Activated naive CD8-positive, alpha-beta T cell (primary cell): ENCODE data around the gene C21orf91.

Source experiments
- H3K27ac Mint-ChIP-seq: one replicate; pipeline ENCODE4 v1.8.0; 2021; ENCODE audit warnings: mixed read lengths
- H3K27me3 Mint-ChIP-seq: one replicate; pipeline ENCODE4 v1.8.0; 2021; ENCODE audit warnings: mixed read lengths
- H3K36me3 Mint-ChIP-seq: one replicate; pipeline ENCODE4 v1.8.0; 2021; ENCODE audit warnings: mixed read lengths
- H3K4me1 Mint-ChIP-seq: one replicate; pipeline ENCODE4 v1.8.0; 2021; ENCODE audit warnings: low read depth, mixed read lengths
- H3K4me3 Mint-ChIP-seq: one replicate; pipeline ENCODE4 v1.8.0; 2021; ENCODE audit warnings: mild to moderate bottlenecking, mixed read lengths
- H3K9me3 Mint-ChIP-seq: one replicate; pipeline ENCODE4 v1.8.0; 2021; ENCODE audit warnings: low read depth, mixed read lengths

The C21orf91 gene

DNA sequence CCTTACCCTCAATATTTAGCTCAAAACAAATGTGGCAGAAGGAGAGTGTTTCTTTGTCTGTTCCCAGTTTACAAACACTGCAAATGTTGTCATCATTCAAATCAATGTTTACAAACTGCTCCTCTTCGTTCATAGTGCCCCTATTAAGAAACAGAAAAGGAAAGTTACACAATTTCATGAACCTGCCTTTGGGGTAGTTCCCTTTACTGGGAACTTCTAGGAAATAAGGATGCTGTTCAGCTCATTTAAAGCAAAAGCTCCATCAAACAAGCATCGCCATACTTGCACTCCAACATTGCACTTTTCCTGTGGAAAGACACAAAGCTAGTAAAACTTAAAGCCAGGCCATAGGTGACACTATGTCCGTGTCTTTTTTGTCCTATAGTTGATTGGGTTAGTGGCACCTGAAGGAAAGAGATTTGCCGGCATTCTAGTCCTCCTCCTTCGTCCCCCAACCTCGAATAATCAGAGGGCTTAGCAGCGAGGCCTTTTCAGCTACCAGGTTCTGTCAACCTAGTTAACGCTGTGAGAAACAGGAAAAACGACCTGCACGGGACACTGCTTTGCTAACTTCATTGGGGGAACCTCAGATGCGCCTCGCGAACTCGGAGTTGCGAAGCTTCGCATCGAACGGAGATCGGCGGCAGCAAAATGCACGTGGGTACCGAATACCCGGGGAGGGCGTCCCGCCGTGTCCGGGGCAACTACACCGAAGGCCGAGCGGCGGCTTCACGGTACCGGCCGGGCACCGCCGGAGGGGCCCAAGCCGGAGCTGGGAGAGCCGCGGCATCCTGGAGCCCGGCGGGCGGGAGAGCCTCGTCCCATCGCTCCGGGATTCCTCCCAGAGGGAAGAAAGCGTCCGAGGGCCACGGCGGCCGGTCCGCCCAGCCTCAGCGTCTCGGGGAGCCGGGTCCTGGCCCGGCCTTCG, 706 bp downstream of the C21orf91 start:
- Mint-ChIP-seq H3K27ac (peak overlapping the region; percentile 96), H3K4me1 (peaks cover 56% of the 10 kb centered on the region), H3K36me3 (peaks cover 10% of the 10 kb centered on the region), H3K4me3 (peak overlapping the region; percentile 89), H3K9me3 (no peaks in the 10 kb centered on the region), H3K27me3 (no peaks in the 10 kb centered on the region)

GRCh38 chr21:17813353-17813752, 5.8 kb downstream of the C21orf91 start:
- Mint-ChIP-seq H3K4me1 (peaks cover 71% of the 10 kb centered on the region), H3K4me3 (peak overlapping the region; percentile 52)

GRCh38 chr21:17805966-17806365, 13.2 kb downstream of the C21orf91 start:
- no peaks in the 10 kb centered on the region for H3K27me3 Mint-ChIP-seq
- H3K4me1 Mint-ChIP-seq: peaks cover 57% of the 10 kb centered on the region
- H3K36me3 Mint-ChIP-seq: peaks cover 50% of the 10 kb centered on the region
- H3K9me3 Mint-ChIP-seq: peaks cover 13% of the 10 kb centered on the region
- peak overlapping the region; percentile 70 for H3K27ac Mint-ChIP-seq
- peak overlapping the region; percentile 14 for H3K4me3 Mint-ChIP-seq

More at GRCh38 chr21:17813353-17813752, 5.8 kb downstream of the C21orf91 start:
- Mint-ChIP-seq H3K27ac (peak overlapping the region; percentile 18), H3K9me3 (peaks cover 13% of the 10 kb centered on the region), H3K36me3 (peaks cover 45% of the 10 kb centered on the region), H3K27me3 (no peaks in the 10 kb centered on the region)

- Mint-ChIP-seq H3K9me3 (peaks cover 2% of the 10 kb centered on the region), H3K27ac (peak overlapping the region; percentile 22), H3K4me1 (peaks cover 66% of the 10 kb centered on the region), H3K27me3 (no peaks in the 10 kb centered on the region), H3K4me3 (no peak overlapping the region), H3K36me3 (peaks cover 37% of the 10 kb centered on the region)
These were observed 15.6 kb downstream of the C21orf91 start for GRCh38 chr21:17803536-17803935.

DNA sequence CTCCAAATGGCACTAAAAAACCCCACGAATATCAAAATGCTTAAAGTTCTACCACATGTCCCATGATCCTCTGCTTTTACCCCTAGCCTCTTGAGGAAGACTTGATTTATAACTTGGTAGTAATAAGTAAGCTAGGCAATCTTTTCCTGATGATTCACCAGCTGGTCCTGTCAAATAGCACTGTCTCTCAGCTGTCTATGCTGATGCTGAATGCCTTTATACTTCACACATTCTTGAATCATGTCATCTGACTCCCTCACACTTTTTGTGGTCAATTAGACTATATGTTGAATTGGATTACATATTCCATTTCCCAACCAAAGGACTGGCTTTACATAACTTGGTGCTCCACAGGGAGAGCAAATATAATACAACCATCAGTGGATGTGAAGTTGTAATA, 16.6 kb downstream of the C21orf91 start:
- no peaks in the 10 kb centered on the region for H3K27me3 Mint-ChIP-seq
- peaks cover 27% of the 10 kb centered on the region for H3K36me3 Mint-ChIP-seq
- peak overlapping the region; percentile 61 for H3K27ac Mint-ChIP-seq
- no peaks in the 10 kb centered on the region for H3K9me3 Mint-ChIP-seq
- H3K4me3 Mint-ChIP-seq: no peak overlapping the region
- peaks cover 71% of the 10 kb centered on the region for H3K4me1 Mint-ChIP-seq

DNA sequence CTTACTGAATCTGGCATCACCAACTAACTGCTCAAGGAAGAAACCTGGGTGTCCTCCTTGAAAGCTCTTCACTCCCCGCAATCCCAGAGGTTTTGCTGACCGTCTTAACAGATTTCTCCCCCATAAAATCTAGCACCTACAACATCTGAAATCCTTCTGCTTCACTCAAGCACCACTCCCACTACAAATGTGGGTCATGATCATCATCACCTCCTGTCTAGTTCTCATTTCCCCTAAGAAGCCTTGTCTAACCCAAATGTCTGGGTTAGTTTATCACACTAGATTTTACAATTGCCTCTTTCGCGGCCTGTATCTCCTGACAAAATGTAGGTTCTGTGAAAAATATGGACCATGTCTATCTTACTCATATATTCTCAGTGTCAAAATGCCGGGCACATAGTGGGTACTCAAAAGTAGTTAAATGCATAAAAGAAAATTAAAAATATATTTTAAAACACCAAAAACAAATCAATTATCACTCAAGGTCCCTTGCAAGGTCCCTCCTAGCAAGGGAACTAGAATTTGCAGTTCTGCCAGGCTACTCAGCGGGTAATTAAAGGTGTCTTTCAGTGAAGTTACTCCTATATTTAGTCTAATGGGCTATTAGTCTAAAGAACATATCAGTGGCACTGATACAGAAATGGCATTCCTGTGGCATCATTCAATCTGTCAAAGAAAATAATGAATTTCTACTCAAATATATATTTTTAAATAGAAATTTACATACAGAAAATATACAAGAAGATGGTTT, 19.6 kb downstream of the C21orf91 start:
- Mint-ChIP-seq H3K4me1 (peaks cover 70% of the 10 kb centered on the region), H3K36me3 (peaks cover 21% of the 10 kb centered on the region)

GRCh38 chr21:17798796-17799195, 20.4 kb downstream of the C21orf91 start:
- no peaks in the 10 kb centered on the region for H3K27me3 Mint-ChIP-seq
- no peaks in the 10 kb centered on the region for H3K9me3 Mint-ChIP-seq
- H3K4me3 Mint-ChIP-seq: no peak overlapping the region
- H3K36me3 Mint-ChIP-seq: peaks cover 24% of the 10 kb centered on the region
- peak overlapping the region; percentile 28 for H3K27ac Mint-ChIP-seq
- H3K4me1 Mint-ChIP-seq: peaks cover 69% of the 10 kb centered on the region

More for the DNA sequence above, 19.6 kb downstream of the C21orf91 start:
- Mint-ChIP-seq H3K9me3 (no peaks in the 10 kb centered on the region), H3K27ac (peak overlapping the region; percentile 47), H3K27me3 (no peaks in the 10 kb centered on the region), H3K4me3 (no peak overlapping the region)

DNA sequence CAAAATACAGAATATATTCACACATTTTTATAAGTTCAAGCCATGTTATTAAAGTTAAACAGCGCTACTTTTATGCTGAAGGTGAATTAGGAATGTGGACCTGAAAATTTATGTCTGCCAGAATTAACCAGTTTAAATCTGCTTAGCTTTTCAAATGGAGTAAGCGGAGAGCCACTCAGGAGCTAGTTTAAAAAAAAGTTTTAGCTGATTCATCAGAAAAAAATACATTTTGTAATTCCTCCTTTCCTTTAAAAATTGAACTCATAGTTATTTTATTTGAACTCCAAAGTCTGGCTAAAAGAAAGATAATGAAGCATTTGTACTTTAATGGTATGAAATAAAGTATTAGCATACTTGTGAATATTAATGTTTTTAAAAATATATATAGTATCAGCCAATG, 21.2 kb downstream of the C21orf91 start:
- no peak overlapping the region for H3K4me3 Mint-ChIP-seq
- H3K27ac Mint-ChIP-seq: no peak overlapping the region
- no peaks in the 10 kb centered on the region for H3K27me3 Mint-ChIP-seq
- H3K9me3 Mint-ChIP-seq: no peaks in the 10 kb centered on the region
- H3K4me1 Mint-ChIP-seq: peaks cover 70% of the 10 kb centered on the region
- H3K36me3 Mint-ChIP-seq: peaks cover 26% of the 10 kb centered on the region

DNA sequence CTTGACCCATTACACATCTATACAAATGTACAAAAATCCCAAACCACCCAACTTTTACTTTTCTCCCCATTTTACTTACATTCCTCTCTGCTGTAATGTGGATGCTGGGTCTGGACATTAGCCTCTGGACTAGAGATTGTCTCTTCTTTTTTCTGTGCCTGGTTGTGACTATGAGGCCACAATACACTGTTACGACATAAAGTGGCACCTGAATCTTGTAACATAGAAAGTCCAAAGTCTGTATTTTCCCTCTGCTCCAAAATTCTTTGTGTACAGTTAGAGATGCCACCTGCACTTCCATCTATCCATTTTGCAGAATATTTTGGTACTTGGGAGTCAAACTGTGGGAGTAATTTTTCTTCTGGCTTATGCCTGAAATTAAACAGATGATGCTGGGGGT, 22.7 kb downstream of the C21orf91 start:
- peak overlapping the region; percentile 58 for H3K4me3 Mint-ChIP-seq
- no peaks in the 10 kb centered on the region for H3K27me3 Mint-ChIP-seq
- H3K36me3 Mint-ChIP-seq: peaks cover 20% of the 10 kb centered on the region
- H3K9me3 Mint-ChIP-seq: no peaks in the 10 kb centered on the region
- H3K4me1 Mint-ChIP-seq: peaks cover 68% of the 10 kb centered on the region
- H3K27ac Mint-ChIP-seq: peak overlapping the region; percentile 90

GRCh38 chr21:17796037-17796403, 23.1 kb downstream of the C21orf91 start:
- Mint-ChIP-seq H3K27me3 (no peaks in the 10 kb centered on the region), H3K4me1 (peaks cover 72% of the 10 kb centered on the region), H3K27ac (peak overlapping the region; percentile 90), H3K4me3 (peak overlapping the region; percentile 58), H3K9me3 (no peaks in the 10 kb centered on the region), H3K36me3 (peaks cover 24% of the 10 kb centered on the region)

GRCh38 chr21:17795146-17796036, 23.8 kb downstream of the C21orf91 start:
- peaks cover 22% of the 10 kb centered on the region for H3K36me3 Mint-ChIP-seq
- H3K4me3 Mint-ChIP-seq: peak overlapping the region; percentile 83
- H3K4me1 Mint-ChIP-seq: peaks cover 73% of the 10 kb centered on the region
- no peaks in the 10 kb centered on the region for H3K9me3 Mint-ChIP-seq
- peak overlapping the region; percentile 90 for H3K27ac Mint-ChIP-seq
- H3K27me3 Mint-ChIP-seq: no peaks in the 10 kb centered on the region

DNA sequence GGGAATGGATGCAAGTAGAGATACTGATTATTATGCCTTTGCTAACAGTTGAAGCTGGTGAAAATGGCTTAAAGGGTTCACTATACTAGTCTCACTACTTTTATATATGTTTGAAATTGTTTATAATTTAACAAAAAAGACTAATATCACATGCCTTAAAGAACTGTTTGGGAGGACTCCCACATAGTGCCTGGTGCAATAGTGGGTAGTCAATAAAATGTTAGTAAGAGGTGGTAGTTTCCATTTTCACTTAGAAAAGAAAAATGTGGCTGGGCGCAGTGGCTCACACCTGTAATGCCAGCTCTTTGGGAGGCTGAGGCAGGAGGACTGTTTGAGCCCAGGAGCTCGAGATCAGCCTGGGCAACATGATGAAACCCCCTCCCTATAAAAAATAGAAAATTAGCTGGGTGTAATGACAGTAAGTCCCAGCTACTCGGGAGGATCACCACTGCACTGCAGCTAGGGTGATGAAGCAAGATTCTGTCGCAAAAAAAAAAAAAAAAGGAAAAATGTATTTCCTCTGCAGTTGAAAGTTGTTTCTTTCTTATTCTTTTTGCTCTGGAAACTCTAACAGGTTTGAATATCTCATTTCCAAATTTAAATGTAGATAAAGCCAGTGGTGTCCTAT, 24.5 kb downstream of the C21orf91 start:
- Mint-ChIP-seq H3K36me3 (peaks cover 22% of the 10 kb centered on the region), H3K27ac (peak overlapping the region; percentile 90), H3K4me1 (peaks cover 77% of the 10 kb centered on the region), H3K27me3 (no peaks in the 10 kb centered on the region), H3K9me3 (no peaks in the 10 kb centered on the region), H3K4me3 (peak overlapping the region; percentile 83)

GRCh38 chr21:17793246-17794123, 25.7 kb downstream of the C21orf91 start:
- Mint-ChIP-seq H3K27ac (peak overlapping the region; percentile 90), H3K4me3 (peak overlapping the region; percentile 83), H3K36me3 (peaks cover 18% of the 10 kb centered on the region), H3K9me3 (no peaks in the 10 kb centered on the region), H3K27me3 (no peaks in the 10 kb centered on the region), H3K4me1 (peaks cover 77% of the 10 kb centered on the region)
